ENCODE results near the gene SSBP2. TPM values are rescaled to one million over a fixed set of nuclear protein-coding genes. Genes with fewer than 3 reads are reported as not detected.
"Not testable (repeated sequence)": the region's sequence is repeated elsewhere in the genome, so short reads cannot be mapped to it uniquely, and the experiment has no call there.

Gene SSBP2
- total and polyA plus RNA-seq, 8 donors, result 0.87 to 86.2 (median 24.6) TPM

- Histone ChIP-seq H3K4me1 (peaks cover 0 to 7% (median 0%) of the 10 kb centered on the region in 4 donors), H3K36me3 (peaks cover 0 to 17% (median 6%) of the 10 kb centered on the region in 4 donors), H3K4me3 (no peak overlapping the region), H3K9me3 (no peaks in the 10 kb centered on the region), H3K27me3 (no peaks in the 10 kb centered on the region), H3K27ac (no peak overlapping the region)
- intact Hi-C loops (cut with DNase I; ENCODE audit: low total_unique reads), result no loop called here
- WGBS, 5 donors, result 0 to 98% (median 65%) methylated on average over 1 of the region's 1 CpG
- TF ChIP-seq CTCF (IDR thresholded peaks at IDR 0.05) (no peak), EP300 (IDR thresholded peaks at IDR 0.05) (no peak), POLR2AphosphoS5 (IDR thresholded peaks at IDR 0.05) (no peak), POLR2A (IDR thresholded peaks at IDR 0.05) (no peak)
- no peak for DNase-seq
Observed at GRCh38 chr5:81631621-81632020, 119.3 kb downstream of the SSBP2 start.

- H3K9me3 ChIP-seq, result no peaks in the 10 kb centered on the region
- no peak for TF ChIP-seq EP300 (IDR thresholded peaks at IDR 0.05)
- no peak for TF ChIP-seq POLR2AphosphoS5 (IDR thresholded peaks at IDR 0.05)
- no peak overlapping the region for H3K4me3 ChIP-seq
- H3K27ac ChIP-seq, result no peak overlapping the region
- 66 to 80% (median 79%) methylated on average over 7 of the region's 7 CpGs for WGBS, 5 donors
- intact Hi-C loops (cut with DNase I; ENCODE audit: low total_unique reads), result no loop called here
- H3K4me1 ChIP-seq, result peaks cover 0 to 11% (median 0%) of the 10 kb centered on the region in 4 donors
- peak in 1 of 2 donors; percentile 28 for DNase-seq
- no peaks in the 10 kb centered on the region for H3K27me3 ChIP-seq
- H3K36me3 ChIP-seq, result peaks cover 0 to 16% (median 6%) of the 10 kb centered on the region in 4 donors
Observed at GRCh38 chr5:81631124-81631523, 119.8 kb downstream of the SSBP2 start.

- intact Hi-C loops (cut with DNase I; ENCODE audit: low total_unique reads), result no loop called here
- Histone ChIP-seq H3K4me3 (no peak overlapping the region), H3K36me3 (peaks cover 0 to 11% (median 4%) of the 10 kb centered on the region in 4 donors), H3K4me1 (peaks cover 0 to 14% (median under 1%) of the 10 kb centered on the region in 4 donors), H3K9me3 (no peaks in the 10 kb centered on the region), H3K27me3 (no peaks in the 10 kb centered on the region), H3K27ac (no peak overlapping the region)
- no peak for DNase-seq
- TF ChIP-seq POLR2A (IDR thresholded peaks at IDR 0.05) (no peak), EP300 (IDR thresholded peaks at IDR 0.05) (no peak), POLR2AphosphoS5 (IDR thresholded peaks at IDR 0.05) (no peak), CTCF (IDR thresholded peaks at IDR 0.05) (no peak)
- 62 to 83% (median 72%) methylated on average over 2 of the region's 2 CpGs for WGBS, 5 donors
Observed at GRCh38 chr5:81630684-81631083, 120.2 kb downstream of the SSBP2 start.

- Histone ChIP-seq H3K4me1 (peaks cover 0 to 14% (median 2%) of the 10 kb centered on the region in 4 donors), H3K9me3 (no peaks in the 10 kb centered on the region), H3K27me3 (no peaks in the 10 kb centered on the region), H3K4me3 (no peak overlapping the region), H3K36me3 (peaks cover 0 to 8% (median 3%) of the 10 kb centered on the region in 4 donors), H3K27ac (no peak overlapping the region)
- intact Hi-C loops (cut with DNase I; ENCODE audit: low total_unique reads), result no loop called here
- WGBS, 5 donors, result 92 to 100% (median 97%) methylated on average over 1 of the region's 1 CpG
- no peak for DNase-seq
- TF ChIP-seq POLR2A (IDR thresholded peaks at IDR 0.05) (no peak), EP300 (IDR thresholded peaks at IDR 0.05) (no peak), CTCF (IDR thresholded peaks at IDR 0.05) (no peak), POLR2AphosphoS5 (IDR thresholded peaks at IDR 0.05) (no peak)
Observed at GRCh38 chr5:81629986-81630385, 120.9 kb downstream of the SSBP2 start.

- H3K36me3 ChIP-seq; H3K9me3 ChIP-seq; DNase-seq; H3K4me3 ChIP-seq; H3K27ac ChIP-seq; intact Hi-C loops (cut with DNase I; ENCODE audit: low total_unique reads); H3K27me3 ChIP-seq: not testable (repeated sequence)
- H3K4me1 ChIP-seq, result peaks cover 0 to 14% (median 2%) of the 10 kb centered on the region in 4 donors
- WGBS, 5 donors, result 80 to 92% (median 91%) methylated on average over 4 of the region's 4 CpGs
Observed at GRCh38 chr5:81628061-81628460, 122.8 kb downstream of the SSBP2 start.

Measured in stomach (tissue), 9 donors.